Measurements from ENCODE around the gene ACOX3.
"Not testable (repeated sequence)": the region's sequence is repeated elsewhere in the genome, so short reads cannot be mapped to it uniquely, and the experiment has no call there.

Gene ACOX3

GRCh38 chr4:8403173-8403753, 37.3 kb downstream of the ACOX3 start:
- DNase-seq: peak; percentile 40 to 66 (median 60)

DNA sequence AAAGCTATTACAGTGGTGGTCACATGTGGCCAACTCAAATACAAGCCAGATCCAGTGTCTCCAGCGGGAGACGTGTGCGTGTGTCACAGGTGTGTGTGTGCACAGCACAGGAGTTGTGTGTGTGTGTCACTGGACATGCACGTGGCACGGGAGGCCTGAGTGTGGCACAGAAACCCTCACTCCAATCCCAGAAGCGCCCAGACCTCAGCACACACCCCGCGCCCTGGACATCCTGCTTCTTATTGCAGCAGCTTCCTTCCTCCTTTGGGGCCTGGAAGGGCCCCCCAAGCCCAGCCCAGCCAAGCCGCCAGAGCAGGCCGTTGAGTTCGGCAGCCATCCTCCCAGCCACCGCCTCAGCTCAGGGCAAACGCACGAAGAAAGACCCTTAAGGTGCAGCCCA, 37.9 kb downstream of the ACOX3 start:
- DNase-seq: no peak

DNA sequence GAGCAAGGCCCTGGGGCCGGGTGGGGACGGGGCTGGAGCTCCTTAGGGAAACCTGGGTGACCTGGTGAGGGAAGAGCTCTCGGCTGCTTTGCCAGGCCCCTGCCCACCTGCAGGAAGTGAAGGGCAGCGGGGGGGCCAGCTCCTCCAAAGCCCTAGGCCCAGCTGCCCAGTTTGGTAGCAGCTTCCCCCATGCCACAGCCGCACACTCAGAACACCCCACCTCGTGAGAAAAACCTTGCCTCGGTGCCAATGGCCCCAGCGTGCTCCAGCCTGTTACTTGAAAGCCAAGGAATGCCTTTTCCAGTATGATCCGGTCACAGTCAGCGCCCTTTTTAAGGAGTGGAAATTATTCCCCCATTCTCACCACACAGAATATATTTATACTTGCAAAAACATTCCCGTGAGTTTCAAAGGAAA, 38.3 kb downstream of the ACOX3 start:
- no peak for DNase-seq

DNA sequence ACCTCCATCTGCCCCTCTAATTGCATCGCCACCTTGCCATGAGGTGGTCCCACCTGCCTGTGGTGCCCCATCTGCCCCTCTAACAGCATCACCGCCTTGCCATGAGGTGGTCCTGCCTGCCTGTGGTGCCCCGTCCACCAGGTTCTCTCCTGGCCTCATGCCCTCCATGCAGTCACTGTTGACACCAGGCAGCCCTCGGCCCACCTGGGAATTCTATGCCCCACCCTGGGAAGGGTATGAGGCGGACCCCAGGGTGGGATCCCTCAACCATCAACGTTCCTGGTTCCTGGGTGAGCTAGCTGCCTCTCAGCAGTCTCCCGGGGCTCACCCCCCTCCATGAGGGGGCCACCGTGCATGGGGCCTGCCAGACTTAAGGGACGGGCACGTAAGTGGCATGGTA, 38.9 kb downstream of the ACOX3 start:
- no peak for DNase-seq

GRCh38 chr4:8400632-8401325, 39.7 kb downstream of the ACOX3 start:
- no peak for DNase-seq

DNA sequence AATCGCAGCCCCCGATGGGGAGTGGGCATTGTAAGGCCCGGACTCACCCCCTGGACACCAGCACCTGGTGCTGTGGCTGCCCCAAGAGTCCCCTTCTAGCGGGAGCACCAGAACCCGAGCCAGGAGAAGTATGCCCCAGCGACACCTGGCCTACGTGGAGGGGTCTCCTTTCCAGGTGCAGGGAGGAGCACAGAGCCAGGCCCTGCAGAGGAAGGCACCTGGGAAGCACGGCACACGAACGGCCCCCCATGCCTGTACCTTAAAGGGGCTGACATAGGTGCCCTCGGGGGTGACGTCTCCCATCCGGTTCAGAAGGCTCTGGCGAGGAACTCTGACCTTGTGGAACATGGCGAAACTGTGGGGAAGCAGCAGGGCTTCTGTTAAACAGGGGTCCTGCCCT, 41.2 kb downstream of the ACOX3 start:
- DNase-seq: no peak

DNA sequence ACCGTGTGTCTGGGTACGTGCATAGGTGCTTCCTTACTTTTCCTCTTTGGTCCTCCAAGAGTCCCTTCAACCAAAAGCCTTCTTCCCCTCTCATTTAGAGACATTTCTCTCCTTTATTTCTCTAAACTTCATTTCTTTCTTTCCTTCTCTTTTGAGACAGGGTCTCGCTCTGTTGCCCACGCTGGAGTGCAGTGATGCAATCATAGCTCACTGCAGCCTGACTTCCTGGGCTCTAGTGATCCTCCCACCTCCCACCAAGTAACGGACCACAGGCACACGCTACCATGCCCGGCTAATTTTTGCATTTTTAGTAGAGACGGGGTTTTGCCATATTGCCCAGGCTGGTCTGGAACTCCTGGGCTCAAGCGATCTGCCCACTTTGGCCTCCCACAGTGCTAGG, 42.2 kb downstream of the ACOX3 start:
- no peak for DNase-seq

- no peak for DNase-seq
Observed at GRCh38 chr4:8396762-8397406, 43.6 kb downstream of the ACOX3 start.

- DNase-seq: no peak
Observed at GRCh38 chr4:8395504-8396296, 44.8 kb downstream of the ACOX3 start.

DNA sequence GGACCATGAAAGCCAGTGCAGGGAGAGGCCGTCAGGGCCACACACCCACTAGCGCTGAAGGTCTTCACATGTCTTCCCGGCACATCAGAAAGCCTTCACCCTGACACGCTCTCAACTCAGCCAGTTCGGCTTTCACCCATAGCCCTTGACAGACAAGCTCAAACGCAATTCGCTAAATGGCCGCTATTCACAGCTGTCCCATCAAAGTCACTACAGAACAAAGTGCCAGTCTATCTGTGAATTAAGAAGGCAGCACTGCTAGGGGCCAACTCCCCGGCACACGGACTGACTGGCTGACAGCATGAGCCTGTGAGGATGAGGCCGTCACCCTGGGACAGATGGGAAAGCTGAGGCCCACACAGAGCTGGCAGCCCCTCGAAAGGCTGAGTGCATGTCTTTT, 45.7 kb downstream of the ACOX3 start:
- no peak for DNase-seq

DNA sequence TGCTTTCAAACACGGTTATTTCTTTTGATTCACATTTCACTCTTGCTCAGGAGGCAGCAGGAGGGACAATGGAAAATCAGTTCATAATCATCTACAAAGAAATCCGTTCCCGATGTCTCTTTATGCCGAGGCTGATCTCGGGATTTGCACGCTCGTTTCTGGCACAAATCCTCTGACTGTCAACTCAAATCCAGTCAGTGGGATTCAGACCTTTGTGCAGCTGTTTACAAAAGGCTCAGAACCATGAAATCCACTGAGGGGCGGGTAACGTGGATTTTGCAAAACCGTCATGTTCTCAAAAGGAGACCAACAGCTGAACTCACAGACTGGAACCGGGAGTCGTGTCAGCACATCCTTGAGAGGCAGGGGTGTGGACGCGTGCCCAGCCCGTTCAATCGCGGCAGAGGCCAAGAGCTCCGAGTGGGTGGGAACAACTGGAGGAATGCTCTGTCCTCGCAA, 46.4 kb downstream of the ACOX3 start:
- DNase-seq: peak in 1 of 3 experiments; percentile 47

- DNase-seq: no peak
Observed at GRCh38 chr4:8393593-8394038, 46.9 kb downstream of the ACOX3 start.

GRCh38 chr4:8392591-8393190, 47.8 kb downstream of the ACOX3 start:
- no peak for DNase-seq

DNA sequence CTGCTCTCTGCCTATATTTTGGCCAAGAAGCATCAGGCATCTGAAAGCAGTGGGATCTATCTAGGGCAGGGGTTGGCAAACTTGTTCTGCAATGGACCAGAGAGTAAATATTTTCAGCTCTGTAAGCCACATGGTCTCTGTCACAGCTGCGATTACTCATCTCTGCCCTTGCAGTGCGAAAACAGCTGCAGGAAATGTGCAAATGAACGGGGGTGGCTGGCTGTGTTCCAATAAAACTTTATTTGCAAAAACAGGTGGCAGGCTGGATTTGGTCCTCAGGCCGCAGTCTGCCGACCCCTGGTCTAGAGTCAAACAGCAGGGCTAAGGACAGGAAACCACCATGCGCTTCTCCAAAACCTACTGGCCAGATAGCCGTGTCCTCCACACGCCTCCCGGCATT, 48.6 kb downstream of the ACOX3 start:
- DNase-seq: no peak

- no peak for DNase-seq
Observed at GRCh38 chr4:8391071-8391470, 49.5 kb downstream of the ACOX3 start.

DNA sequence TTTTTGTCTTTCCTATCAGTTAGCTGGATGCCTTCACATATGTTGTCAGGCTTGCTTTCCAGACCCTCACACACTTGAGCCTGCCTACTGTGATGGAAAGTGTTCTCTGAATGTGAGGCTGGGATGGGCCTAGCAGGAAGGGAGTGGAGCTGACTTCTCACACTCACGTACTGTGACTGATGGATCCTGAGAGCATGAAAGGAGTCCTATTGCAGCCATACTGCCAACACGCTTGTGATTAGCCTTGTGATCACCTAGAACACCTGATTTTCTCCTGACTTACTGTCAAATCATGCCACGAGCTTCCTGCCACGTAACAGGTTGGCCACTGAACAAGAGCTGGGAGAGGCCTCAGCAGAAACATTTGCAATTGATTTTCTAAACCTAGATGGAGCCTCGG, 49.9 kb downstream of the ACOX3 start:
- no peak for DNase-seq

GRCh38 chr4:8388528-8388870, 52.0 kb downstream of the ACOX3 start:
- DNase-seq: no peak

- DNase-seq: no peak
Observed at GRCh38 chr4:8387615-8388527, 52.7 kb downstream of the ACOX3 start.

GRCh38 chr4:8387194-8387593, 53.3 kb downstream of the ACOX3 start:
- no peak for DNase-seq

DNA sequence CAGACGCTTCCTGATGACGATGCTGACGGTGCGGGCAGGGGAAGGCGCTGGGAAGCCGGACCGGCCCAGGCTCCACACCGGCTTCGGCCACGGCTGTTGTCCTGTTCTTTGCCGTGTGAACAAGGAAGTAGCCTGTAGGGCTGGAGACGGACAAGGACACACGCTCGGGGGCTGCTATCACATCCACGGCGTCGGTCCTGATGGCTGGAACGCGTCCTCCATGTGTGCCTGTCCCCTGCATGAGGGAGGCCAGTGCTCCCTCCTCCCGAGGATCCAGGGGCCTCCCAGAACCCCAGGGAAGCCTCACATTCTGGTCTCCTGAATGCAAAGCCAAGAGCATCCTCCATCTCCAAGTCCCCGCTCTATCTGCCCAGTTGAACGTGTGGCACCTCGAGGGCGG, 53.8 kb downstream of the ACOX3 start:
- DNase-seq: no peak

GRCh38 chr4:8386131-8386530, 54.4 kb downstream of the ACOX3 start:
- not testable (repeated sequence) for DNase-seq

DNA sequence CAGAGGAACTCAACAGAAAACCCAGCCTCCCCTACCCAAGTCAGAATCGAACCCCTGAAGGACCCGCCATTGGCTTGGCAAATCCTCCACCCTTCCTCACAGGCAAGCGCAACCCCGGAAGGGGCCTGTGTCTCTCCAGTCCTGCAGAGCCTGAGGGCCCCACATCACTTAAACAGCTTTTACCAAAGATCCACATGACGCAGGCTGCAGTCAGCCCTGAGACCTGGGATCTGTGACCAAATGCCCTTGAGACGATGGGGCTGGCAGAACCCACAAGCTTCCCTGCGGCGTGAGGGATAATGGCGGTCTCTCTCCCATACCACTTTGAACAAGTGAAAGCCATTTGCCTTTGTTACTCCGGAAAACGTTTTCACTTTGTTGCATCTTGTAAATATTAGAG, 54.9 kb downstream of the ACOX3 start:
- DNase-seq: no peak
